Heart right ventricle (tissue), 16 donors: Measurements from ENCODE around the gene GPR68. TPM values are rescaled to one million over a fixed set of nuclear protein-coding genes. Genes with fewer than 3 reads are reported as not detected.

Source experiments
- ATAC-seq, 8 donors: fragments of 200-7000 bp; cut with Tn5 transposase; one replicate each; pipeline ENCODE4 v1.9.1; 2020; ENCODE audit warnings: mild to moderate bottlenecking in 8 of 8, moderate library complexity in 8 of 8, moderate number of reproducible peaks in 1 of 8
- DNase-seq, 2 donors: peaks; one replicate each; pipeline ENCODE4 v3.0.0-alpha.2; 2020
- H3K27ac ChIP-seq, 10 donors: fragments of 200-600 bp; sonication (generic) in 2 of 10; one replicate each; pipeline versions ENCODE4 v1.5.0 to v1.8.0; 2020 to 2022; ENCODE audit warnings: mild to moderate bottlenecking in 3 of 10
- H3K27me3 ChIP-seq, 7 donors: fragments of 200-600 bp; one replicate each; pipeline ENCODE4 v1.8.0; 2021 to 2022; ENCODE audit warnings: mild to moderate bottlenecking in 2 of 7
- H3K36me3 ChIP-seq, 9 donors: fragments of 200-600 bp; sonication (generic) in 1 of 9; one replicate each; pipeline versions ENCODE4 v1.5.0 to v1.8.0; 2020 to 2022; ENCODE audit warnings: mild to moderate bottlenecking in 2 of 9
- H3K4me1 ChIP-seq, 9 donors: fragments of 200-600 bp; sonication (generic) in 1 of 9; one replicate each; pipeline versions ENCODE4 v1.5.0 to v1.8.0; 2020 to 2022; ENCODE audit warnings: mild to moderate bottlenecking in 4 of 9
- H3K4me3 ChIP-seq, 10 donors: fragments of 200-600 bp; sonication (generic) in 2 of 10; one replicate each; pipeline versions ENCODE4 v1.5.0 to v1.8.0; 2020 to 2022; ENCODE audit warnings: mild to moderate bottlenecking in 7 of 10, moderate library complexity in 2 of 10
- H3K9me3 ChIP-seq, 11 donors: fragments of 200-600 bp in 10 of 11; sonication (generic) in 2 of 11; one replicate each; pipeline versions ENCODE4 v1.5.0 to v1.8.0; 2013 to 2022; ENCODE audit warnings: mild to moderate bottlenecking in 2 of 11, control low read depth in 1 of 11, moderate library complexity in 1 of 11
- WGBS, 2 donors: extraction: QIAGEN DNeasy Blood & Tissue Kit; methylation state at CpG; one replicate each; pipeline ENCODE4 v1.1.7; 2013; ENCODE audit warnings: inconsistent platforms in 1 of 2; 5-methylcytosine and 5-hydroxymethylcytosine counted together
- intact Hi-C, 10 donors: fragments of 100-400 bp; cut with DNase I; formaldehyde crosslinking; loops; one replicate each; pipeline versions ENCODE4 v1.11.1 to v1.14.2; 2022
- polyA plus RNA-seq, 2 donors: library from polyadenylated mRNA; stranded (reverse); fragments of 200-250 nt; gene quantifications; one replicate each; pipeline ENCODE4 v1.2.3, GENCODE V29; 2013
- total RNA-seq, 10 donors: library from RNA; stranded (reverse); fragmentation: NEBNext Ultra II Directional in 3 of 10; extraction: Animal tissue kit (Norgen Biotek cat#: 25700) in 3 of 10; gene quantifications; one replicate each; pipeline versions ENCODE4 v1.2.1 to v1.2.4, GENCODE V29; 2021 to 2023
- TF ChIP-seq, protein P1 (sequence below), 9 donors: fragments of 200-600 bp; sonication (generic) in 2 of 9; IDR thresholded peaks; one replicate each; pipeline versions ENCODE4 v1.5.0 to v1.8.0; 2021 to 2022; ENCODE audit warnings: antibody characterized with exemption in 9 of 9, mild to moderate bottlenecking in 5 of 9, moderate library complexity in 1 of 9
- donor health status: Arrhythmogenic right ventricular cardiomyopathy.
- donor health status: ischemic (EF 13 %, LVEDD 7.1; RV severe dilation, severe dysfunction).
- donor health status: healthy with polysubstance abuse.
- donor health status: DM: no; HTN: yes; CAD: no.
- donor health status: DM: no; HTN: no; CAD: no.
- donor health status: ischemic (EF 25% LVEDD 6.9; RV normal size, moderate dysfunction).
- donor health status: ischemic (EF 25% LVEDD 5.7; RV mildly dilated, moderate dysfunction).
- donor health status: healthy.
- donor health status: DM: yes; HTN: yes; CAD: no.
- donor health status: Ischemic cardiomyopathy.
- donor health status: ischemic (EF 35%, LVEDD 5.7; RV mildly dilated, moderate dysfunction).
- donor health status: nonischemic (EF 11% LVEDD 7.7; RV severe dilation, severe dysfunction).
- donor health status: DM: yes; HTN: yes; CAD: no.
- donor health status: PGD.
- donor health status: ischemic (EF 29% LVEDD 5.4; RV normal size, mild dysfunction).
- donor health status: nonischemic (EF 23%, LVEDD 6.1; RV moderate dilation, normal function).

Gene GPR68
- total and polyA plus RNA-seq, 12 donors: 0.13 to 2.4 (median 0.29) TPM

DNA sequence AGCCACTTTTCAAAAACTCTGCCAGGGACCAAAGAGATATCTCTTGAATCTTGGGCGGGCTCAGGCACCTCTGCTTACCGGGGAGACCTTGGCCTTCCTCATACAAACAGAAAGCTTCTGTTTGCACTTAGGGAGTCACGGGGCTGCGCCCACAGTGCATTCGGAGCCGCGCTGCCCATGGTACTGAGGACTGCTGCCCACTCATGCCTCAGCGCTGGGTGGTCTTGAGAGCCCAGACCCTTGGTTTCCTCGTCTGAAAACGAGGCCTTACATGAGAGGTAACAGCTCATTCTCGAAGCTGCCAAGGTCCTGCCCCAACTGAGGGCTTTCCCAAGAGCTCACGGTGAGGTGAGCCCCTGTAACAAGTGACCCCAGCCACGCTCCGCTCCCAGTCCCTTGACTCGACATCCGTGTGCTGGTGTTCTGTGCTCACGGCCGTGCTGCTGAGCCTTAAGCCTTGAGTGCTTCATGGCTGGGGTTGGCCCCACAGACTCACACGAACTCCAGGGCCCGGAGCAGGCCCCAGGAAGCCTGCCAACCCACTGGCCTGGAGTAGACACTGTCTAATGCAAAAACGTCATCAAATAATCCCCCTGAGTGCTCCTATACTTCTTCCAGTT, 47.4 kb upstream of the GPR68 start:
- WGBS, 2 donors: 92 to 93% methylated on average over 21 of the region's 21 CpGs
- ATAC-seq: no peak
- H3K27ac ChIP-seq: no peak overlapping the region
- no peaks in the 10 kb centered on the region for H3K27me3 ChIP-seq
- DNase-seq: no peak
- H3K4me3 ChIP-seq: no peak overlapping the region
- no peaks in the 10 kb centered on the region for H3K9me3 ChIP-seq
- peaks cover 0 to 91% (median 0%) of the 10 kb centered on the region in 9 donors for H3K36me3 ChIP-seq
- TF ChIP-seq, protein P1, sequence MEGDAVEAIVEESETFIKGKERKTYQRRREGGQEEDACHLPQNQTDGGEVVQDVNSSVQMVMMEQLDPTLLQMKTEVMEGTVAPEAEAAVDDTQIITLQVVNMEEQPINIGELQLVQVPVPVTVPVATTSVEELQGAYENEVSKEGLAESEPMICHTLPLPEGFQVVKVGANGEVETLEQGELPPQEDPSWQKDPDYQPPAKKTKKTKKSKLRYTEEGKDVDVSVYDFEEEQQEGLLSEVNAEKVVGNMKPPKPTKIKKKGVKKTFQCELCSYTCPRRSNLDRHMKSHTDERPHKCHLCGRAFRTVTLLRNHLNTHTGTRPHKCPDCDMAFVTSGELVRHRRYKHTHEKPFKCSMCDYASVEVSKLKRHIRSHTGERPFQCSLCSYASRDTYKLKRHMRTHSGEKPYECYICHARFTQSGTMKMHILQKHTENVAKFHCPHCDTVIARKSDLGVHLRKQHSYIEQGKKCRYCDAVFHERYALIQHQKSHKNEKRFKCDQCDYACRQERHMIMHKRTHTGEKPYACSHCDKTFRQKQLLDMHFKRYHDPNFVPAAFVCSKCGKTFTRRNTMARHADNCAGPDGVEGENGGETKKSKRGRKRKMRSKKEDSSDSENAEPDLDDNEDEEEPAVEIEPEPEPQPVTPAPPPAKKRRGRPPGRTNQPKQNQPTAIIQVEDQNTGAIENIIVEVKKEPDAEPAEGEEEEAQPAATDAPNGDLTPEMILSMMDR (IDR thresholded peaks at IDR 0.05): no peak
- no peaks in the 10 kb centered on the region for H3K4me1 ChIP-seq
- intact Hi-C loops: loop anchor here in 1 of 10 donors (5.0 kb wide), 1 partner anchor 115 kb away; no protein-coding TSS in a partner anchor

DNA sequence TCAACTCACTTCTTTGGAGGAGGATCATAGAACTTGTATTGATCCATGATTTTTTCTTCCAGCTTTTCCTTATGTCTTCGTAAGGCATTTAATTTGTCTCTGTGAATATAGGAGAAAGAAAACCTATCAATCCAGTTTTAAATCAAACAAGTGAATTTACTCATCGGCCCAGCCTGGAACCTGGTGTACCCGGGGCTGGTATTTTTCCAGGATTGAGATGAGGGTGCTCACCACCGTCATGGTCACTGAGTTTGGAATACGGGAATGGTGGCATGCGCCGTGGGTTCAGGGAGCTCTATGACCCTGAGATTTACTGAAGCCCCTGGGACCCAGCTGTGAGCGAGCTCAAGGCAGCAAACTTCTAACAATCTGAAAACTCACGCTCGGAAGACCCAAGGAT, 46.5 kb upstream of the GPR68 start:
- Histone ChIP-seq H3K9me3 (no peaks in the 10 kb centered on the region), H3K36me3 (peaks cover 0 to 86% (median 0%) of the 10 kb centered on the region in 9 donors), H3K27me3 (no peaks in the 10 kb centered on the region), H3K4me3 (no peak overlapping the region), H3K4me1 (no peaks in the 10 kb centered on the region), H3K27ac (no peak overlapping the region)
- DNase-seq: no peak
- intact Hi-C loops: loop anchor here in 1 of 10 donors (5.0 kb wide), 1 partner anchor 114 kb away; no protein-coding TSS in a partner anchor
- WGBS, 2 donors: 91 to 92% methylated on average over 10 of the region's 10 CpGs
- ATAC-seq: no peak
- TF ChIP-seq, protein P1 (IDR thresholded peaks at IDR 0.05): no peak

DNA sequence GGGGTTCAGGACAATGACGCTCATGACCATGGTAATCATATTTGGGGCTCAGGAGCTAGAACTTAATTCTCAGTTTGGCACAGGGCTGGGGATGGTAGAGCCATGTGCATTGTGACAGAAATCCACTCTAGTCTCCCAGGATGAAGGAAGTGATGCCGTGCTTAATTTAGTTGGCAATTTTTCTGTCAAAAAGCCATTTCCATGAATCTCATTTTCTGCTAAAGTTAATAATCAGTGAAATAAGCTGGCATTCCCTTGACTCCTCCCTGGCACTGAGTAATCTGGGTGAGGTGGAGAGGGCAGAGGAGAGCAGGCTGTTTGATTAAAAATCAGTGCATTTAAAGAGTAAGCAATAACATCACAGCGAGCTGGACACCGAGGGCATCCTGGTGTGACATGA, 45.0 kb upstream of the GPR68 start:
- Histone ChIP-seq H3K27ac (no peak overlapping the region), H3K4me3 (no peak overlapping the region), H3K4me1 (peaks cover 0 to 10% (median 4%) of the 10 kb centered on the region in 9 donors), H3K27me3 (no peaks in the 10 kb centered on the region), H3K36me3 (peaks cover 0 to 87% (median 0%) of the 10 kb centered on the region in 9 donors), H3K9me3 (no peaks in the 10 kb centered on the region)
- intact Hi-C loops: loop anchor here in 6 of 10 donors (5.0 kb wide), 4 partner anchors 107 to 387 kb away; no protein-coding TSS in a partner anchor
- ATAC-seq: no peak
- DNase-seq: no peak
- WGBS, 2 donors: 86 to 92% methylated on average over 4 of the region's 4 CpGs
- TF ChIP-seq, protein P1 (IDR thresholded peaks at IDR 0.05): no peak

DNA sequence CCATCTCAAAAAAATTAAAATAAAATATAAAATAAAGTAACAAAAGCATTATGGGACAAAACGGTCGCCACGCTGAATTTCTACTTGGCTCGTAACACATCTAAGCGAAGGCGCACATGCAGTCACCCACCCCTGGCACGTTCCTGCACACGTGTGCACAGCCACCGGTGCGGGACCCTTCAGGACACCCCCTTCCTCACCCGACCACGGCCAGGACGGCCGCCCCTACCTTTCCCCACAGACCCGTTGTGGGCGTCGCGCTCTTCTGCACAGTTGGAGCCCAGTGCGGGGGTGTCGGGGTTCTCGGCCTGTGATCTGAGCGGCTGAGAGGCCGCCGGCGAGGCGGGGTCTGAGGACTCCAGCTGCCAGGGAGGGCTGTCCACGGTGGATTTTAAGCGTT, 44.4 kb upstream of the GPR68 start:
- DNase-seq: no peak

More for the DNA sequence above, 44.4 kb upstream of the GPR68 start:
- WGBS, 2 donors: 93 to 95% methylated on average over 28 of the region's 28 CpGs
- no peak for ATAC-seq
- H3K36me3 ChIP-seq: peaks cover 0 to 87% (median 0%) of the 10 kb centered on the region in 9 donors
- peaks cover 0 to 13% (median 4%) of the 10 kb centered on the region in 9 donors for H3K4me1 ChIP-seq
- TF ChIP-seq, protein P1 (IDR thresholded peaks at IDR 0.05): no peak
- no peak overlapping the region for H3K27ac ChIP-seq
- H3K9me3 ChIP-seq: no peaks in the 10 kb centered on the region
- H3K27me3 ChIP-seq: no peaks in the 10 kb centered on the region
- intact Hi-C loops: loop anchor here in 6 of 10 donors (5.0 kb wide), 4 partner anchors 107 to 387 kb away; no protein-coding TSS in a partner anchor
- H3K4me3 ChIP-seq: no peak overlapping the region
